WTC11 (cell line): ENCODE data around the gene INPP5A.

Source experiments
- ESRRA ChIP-seq: sonication (generic); formaldehyde crosslinking; IDR thresholded peaks from 2 replicates; pipeline ENCODE4 v1.8.1; 2022; ENCODE audit warnings: mild to moderate bottlenecking, missing genetic modification reagents, borderline replicate concordance
- HMGA2 ChIP-seq: fragments of 250-450 bp; sonication (Bioruptor Pico); IDR thresholded peaks from 2 replicates; pipeline ENCODE4 v1.4.0; 2021; ENCODE audit warnings: mild to moderate bottlenecking, moderate library complexity
- MYBL2 ChIP-seq: sonication (generic); formaldehyde crosslinking; IDR thresholded peaks from 2 replicates; pipeline ENCODE4 v1.8.1; 2023; ENCODE audit warnings: mild to moderate bottlenecking, moderate library complexity, missing genetic modification reagents
- STAT6 ChIP-seq: sonication (generic); formaldehyde crosslinking; conservative IDR thresholded peaks from 2 replicates; pipeline ENCODE4 v1.8.1; 2023; ENCODE audit warnings: mild to moderate bottlenecking, low read depth, missing genetic modification reagents, moderate library complexity
- TF ChIP-seq, protein P1 (sequence below): fragments of 200-600 bp; IDR thresholded peaks from 2 replicates; pipeline ENCODE4 v1.8.0; 2022; ENCODE audit warnings: antibody characterized with exemption
- TF ChIP-seq, protein P2 (sequence below): sonication (generic); formaldehyde crosslinking; IDR thresholded peaks from 2 replicates; pipeline ENCODE4 v1.8.0; 2022; ENCODE audit warnings: mild to moderate bottlenecking, missing genetic modification reagents
- TF ChIP-seq, protein P3 (sequence below): sonication (generic); formaldehyde crosslinking; IDR thresholded peaks from 2 replicates; pipeline ENCODE4 v1.8.1; 2023; ENCODE audit warnings: mild to moderate bottlenecking, missing genetic modification reagents, borderline replicate concordance

GRCh38 chr10:132828681-132829080, 291.1 kb downstream of the INPP5A start:
- no peak for TF ChIP-seq ESRRA
- TF ChIP-seq, protein P1, sequence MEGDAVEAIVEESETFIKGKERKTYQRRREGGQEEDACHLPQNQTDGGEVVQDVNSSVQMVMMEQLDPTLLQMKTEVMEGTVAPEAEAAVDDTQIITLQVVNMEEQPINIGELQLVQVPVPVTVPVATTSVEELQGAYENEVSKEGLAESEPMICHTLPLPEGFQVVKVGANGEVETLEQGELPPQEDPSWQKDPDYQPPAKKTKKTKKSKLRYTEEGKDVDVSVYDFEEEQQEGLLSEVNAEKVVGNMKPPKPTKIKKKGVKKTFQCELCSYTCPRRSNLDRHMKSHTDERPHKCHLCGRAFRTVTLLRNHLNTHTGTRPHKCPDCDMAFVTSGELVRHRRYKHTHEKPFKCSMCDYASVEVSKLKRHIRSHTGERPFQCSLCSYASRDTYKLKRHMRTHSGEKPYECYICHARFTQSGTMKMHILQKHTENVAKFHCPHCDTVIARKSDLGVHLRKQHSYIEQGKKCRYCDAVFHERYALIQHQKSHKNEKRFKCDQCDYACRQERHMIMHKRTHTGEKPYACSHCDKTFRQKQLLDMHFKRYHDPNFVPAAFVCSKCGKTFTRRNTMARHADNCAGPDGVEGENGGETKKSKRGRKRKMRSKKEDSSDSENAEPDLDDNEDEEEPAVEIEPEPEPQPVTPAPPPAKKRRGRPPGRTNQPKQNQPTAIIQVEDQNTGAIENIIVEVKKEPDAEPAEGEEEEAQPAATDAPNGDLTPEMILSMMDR = no peak
- TF ChIP-seq STAT6 (CRISPR knock-in tag) = no peak
- TF ChIP-seq, protein P2, sequence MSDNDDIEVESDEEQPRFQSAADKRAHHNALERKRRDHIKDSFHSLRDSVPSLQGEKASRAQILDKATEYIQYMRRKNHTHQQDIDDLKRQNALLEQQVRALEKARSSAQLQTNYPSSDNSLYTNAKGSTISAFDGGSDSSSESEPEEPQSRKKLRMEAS (CRISPR knock-in tag) = no peak
- TF ChIP-seq, protein P3, sequence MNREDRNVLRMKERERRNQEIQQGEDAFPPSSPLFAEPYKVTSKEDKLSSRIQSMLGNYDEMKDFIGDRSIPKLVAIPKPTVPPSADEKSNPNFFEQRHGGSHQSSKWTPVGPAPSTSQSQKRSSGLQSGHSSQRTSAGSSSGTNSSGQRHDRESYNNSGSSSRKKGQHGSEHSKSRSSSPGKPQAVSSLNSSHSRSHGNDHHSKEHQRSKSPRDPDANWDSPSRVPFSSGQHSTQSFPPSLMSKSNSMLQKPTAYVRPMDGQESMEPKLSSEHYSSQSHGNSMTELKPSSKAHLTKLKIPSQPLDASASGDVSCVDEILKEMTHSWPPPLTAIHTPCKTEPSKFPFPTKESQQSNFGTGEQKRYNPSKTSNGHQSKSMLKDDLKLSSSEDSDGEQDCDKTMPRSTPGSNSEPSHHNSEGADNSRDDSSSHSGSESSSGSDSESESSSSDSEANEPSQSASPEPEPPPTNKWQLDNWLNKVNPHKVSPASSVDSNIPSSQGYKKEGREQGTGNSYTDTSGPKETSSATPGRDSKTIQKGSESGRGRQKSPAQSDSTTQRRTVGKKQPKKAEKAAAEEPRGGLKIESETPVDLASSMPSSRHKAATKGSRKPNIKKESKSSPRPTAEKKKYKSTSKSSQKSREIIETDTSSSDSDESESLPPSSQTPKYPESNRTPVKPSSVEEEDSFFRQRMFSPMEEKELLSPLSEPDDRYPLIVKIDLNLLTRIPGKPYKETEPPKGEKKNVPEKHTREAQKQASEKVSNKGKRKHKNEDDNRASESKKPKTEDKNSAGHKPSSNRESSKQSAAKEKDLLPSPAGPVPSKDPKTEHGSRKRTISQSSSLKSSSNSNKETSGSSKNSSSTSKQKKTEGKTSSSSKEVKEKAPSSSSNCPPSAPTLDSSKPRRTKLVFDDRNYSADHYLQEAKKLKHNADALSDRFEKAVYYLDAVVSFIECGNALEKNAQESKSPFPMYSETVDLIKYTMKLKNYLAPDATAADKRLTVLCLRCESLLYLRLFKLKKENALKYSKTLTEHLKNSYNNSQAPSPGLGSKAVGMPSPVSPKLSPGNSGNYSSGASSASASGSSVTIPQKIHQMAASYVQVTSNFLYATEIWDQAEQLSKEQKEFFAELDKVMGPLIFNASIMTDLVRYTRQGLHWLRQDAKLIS (CRISPR knock-in tag) = no peak
- no peak for TF ChIP-seq HMGA2
- TF ChIP-seq MYBL2 (CRISPR knock-in tag) = no peak
